Cardiac fibroblast (primary cell): ENCODE measurements around the gene TTC28.

Experiments used
- DNase-seq, 2 donors: peaks; one replicate each; pipeline versions ENCODE4 v3.0.0 to v3.0.0-alpha.2; 2010; ENCODE audit warnings: low read depth in 2 of 2
- H3K4me3 ChIP-seq, 2 donors: replicated peaks in 1 of 2; 1 replicate in 1 of 2; 2 replicates in 1 of 2; pipeline ENCODE4 v1.5.1; 2011; ENCODE audit warnings: low read depth in 2 of 2, low read length in 2 of 2, mild to moderate bottlenecking in 2 of 2, moderate library complexity in 1 of 2
- CTCF ChIP-seq: IDR thresholded peaks from one replicate; pipeline ENCODE4 v1.5.1; 2011; ENCODE audit warnings: low read depth, mild to moderate bottlenecking, low read length, inconsistent platforms

Gene TTC28

GRCh38 chr22:28430466-28431025 lies 249.1 kb downstream of the TTC28 start:
- H3K4me3 ChIP-seq, result no peak overlapping the region
- TF ChIP-seq CTCF, result no peak
- peak in 1 of 2 donors; percentile 58 for DNase-seq

- DNase-seq, result no peak
- TF ChIP-seq CTCF, result no peak
- no peak overlapping the region for H3K4me3 ChIP-seq
Observed at GRCh38 chr22:28429711-28430110, 249.9 kb downstream of the TTC28 start.

- DNase-seq, result no peak
- no peak overlapping the region for H3K4me3 ChIP-seq
- TF ChIP-seq CTCF, result no peak
Observed at GRCh38 chr22:28428271-28428670, 251.4 kb downstream of the TTC28 start.

GRCh38 chr22:28426346-28427132 lies 253.1 kb downstream of the TTC28 start:
- no peak overlapping the region for H3K4me3 ChIP-seq
- DNase-seq, result peak; percentile 34 to 58
- no peak for TF ChIP-seq CTCF

- no peak overlapping the region for H3K4me3 ChIP-seq
- no peak for TF ChIP-seq CTCF
- DNase-seq, result no peak
Observed at GRCh38 chr22:28425211-28425610, 254.4 kb downstream of the TTC28 start.

- no peak overlapping the region for H3K4me3 ChIP-seq
- peak; percentile 45 to 56 for DNase-seq
- TF ChIP-seq CTCF, result no peak
Observed at GRCh38 chr22:28424427-28425080, 255.1 kb downstream of the TTC28 start.
